GM21825 (cell line): ENCODE data around the gene PLPPR3.

ENCODE experiments used
- ATAC-seq: cut with Tn5 transposase; IDR thresholded peaks from one replicate; pipeline ENCODE4 v1.9.1; 2021; ENCODE audit warnings: mild to moderate bottlenecking, moderate library complexity; ENCODE audit not compliant: unreplicated experiment

Gene PLPPR3

GRCh38 chr19:821825-822503 lies at the start of gene PLPPR3:
Gene PLPPR3 (minus strand): TSS chr19:821955. CDS start chr19:821559, 396 bp downstream.
- ATAC-seq: no peak

- no peak for ATAC-seq
Measured at GRCh38 chr19:870963-871401, 49.2 kb upstream of the PLPPR3 start.

DNA sequence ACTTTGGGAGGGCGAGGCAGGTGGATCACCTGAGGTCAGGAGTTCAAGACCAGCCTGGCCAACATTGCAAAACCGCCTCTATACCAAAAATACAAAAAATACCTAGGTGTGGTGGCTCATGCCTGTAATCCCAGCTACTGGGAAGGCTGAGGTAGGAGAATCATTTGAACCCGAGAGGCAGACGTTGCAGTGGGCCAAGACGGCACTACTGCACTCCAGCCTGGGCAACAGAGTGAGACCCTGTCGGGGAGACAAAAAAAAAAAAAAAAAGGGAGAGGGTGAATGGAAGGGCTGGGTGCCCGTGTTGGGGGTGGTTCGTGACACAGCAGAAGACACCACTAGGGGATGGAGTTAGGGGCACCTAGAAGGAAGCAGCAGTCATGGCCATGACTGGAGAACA lies 48.6 kb upstream of the PLPPR3 start:
- ATAC-seq: no peak

DNA sequence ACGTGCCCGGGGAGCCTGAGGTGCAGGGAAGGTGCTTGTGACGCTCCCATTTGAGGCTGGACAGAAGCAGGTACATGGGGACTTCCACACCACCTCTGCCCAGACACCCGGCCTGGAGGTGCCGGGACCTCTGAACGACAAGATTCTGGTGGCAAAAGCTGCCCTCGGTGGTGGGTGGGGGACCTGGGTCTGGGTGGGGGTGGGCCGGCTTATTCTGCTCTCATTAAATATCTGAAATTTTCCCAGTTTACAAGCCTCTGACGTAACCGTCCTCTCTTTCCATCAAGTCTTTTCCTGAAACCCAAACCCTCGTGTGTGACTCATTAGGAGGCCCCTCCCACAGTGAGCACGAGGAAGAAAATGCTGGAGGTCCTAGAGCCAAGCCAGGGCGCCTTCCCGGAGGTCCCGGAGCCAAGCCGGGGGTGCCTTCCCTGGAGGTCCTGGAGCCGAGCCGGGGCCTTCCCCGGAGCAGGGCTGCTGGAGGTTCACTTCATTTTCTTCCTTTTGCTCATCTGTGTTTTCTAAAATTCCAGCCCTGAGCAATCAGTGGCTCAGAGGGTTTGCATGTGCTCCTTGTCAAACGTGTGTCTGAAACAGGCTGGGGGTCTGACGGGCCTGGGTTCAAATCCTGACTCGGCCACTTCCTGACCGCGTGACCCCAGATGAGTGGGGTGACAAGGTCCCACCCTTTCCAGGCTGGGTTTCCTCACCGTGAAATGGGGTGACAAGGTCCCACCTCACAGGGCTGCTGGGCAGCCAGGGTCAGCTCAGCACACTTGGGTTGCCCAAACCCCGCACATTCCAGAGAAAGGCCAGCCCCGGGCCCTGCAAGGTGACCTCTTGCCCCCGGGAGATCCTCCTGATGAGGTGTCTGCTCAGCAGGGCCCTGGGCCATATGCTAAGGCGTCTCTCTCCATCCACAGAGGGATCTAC lies 47.8 kb upstream of the PLPPR3 start:
- ATAC-seq: no peak

GRCh38 chr19:868458-869244 lies 46.9 kb upstream of the PLPPR3 start:
- ATAC-seq: no peak

- ATAC-seq: no peak
Measured at GRCh38 chr19:867855-868457, 46.2 kb upstream of the PLPPR3 start.

DNA sequence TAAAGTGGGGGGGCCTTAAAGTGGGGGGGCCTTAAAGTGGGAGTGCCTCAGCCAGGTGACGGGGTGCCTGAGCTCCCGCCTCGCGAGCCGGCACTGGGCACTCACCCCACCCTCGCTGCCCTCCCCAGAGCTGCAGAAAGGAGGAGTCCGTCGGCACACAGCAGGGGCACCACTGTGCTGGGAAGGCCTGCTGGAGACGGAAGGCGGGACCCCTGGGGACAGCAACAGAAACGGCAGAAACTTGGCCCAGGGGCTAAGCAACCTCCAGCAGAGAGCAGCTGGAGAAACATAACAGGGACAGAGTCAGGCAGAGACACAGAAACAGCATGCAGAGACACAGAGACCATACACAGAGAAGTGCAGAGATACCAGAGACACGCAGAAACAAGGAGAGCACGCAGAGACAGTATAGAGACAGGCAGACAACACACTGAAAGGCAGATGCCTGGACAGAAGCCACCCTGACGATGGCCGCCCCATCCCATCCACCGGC lies 45.6 kb upstream of the PLPPR3 start:
- ATAC-seq: no peak

DNA sequence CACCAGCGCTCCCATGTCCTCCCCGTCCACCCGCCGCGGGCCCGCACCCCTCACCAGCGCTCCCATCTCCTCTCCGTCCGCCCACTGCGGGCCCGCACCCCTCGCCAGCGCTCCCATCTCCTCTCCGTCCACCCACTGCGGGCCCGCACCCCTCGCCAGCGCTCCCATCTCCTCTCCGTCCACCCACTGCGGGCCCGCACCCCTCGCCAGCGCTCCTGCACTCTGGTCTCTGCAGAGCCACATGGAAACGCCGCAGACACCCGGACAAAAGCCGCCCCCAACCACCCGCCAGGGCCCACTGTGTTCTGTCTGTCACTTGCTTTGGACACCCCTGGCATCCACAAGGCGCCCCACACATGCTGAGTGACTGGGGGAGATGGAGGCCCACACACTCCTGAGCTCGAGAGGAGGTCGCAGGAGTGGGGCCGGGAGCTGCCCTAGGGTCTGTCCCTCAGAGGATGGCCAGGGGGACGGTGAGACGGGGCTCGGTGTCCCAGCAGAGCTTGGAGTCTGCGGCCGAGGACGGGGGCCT lies 45.1 kb upstream of the PLPPR3 start:
- ATAC-seq: no peak

- ATAC-seq: no peak
Measured at GRCh38 chr19:863315-863620, 41.5 kb upstream of the PLPPR3 start.

DNA sequence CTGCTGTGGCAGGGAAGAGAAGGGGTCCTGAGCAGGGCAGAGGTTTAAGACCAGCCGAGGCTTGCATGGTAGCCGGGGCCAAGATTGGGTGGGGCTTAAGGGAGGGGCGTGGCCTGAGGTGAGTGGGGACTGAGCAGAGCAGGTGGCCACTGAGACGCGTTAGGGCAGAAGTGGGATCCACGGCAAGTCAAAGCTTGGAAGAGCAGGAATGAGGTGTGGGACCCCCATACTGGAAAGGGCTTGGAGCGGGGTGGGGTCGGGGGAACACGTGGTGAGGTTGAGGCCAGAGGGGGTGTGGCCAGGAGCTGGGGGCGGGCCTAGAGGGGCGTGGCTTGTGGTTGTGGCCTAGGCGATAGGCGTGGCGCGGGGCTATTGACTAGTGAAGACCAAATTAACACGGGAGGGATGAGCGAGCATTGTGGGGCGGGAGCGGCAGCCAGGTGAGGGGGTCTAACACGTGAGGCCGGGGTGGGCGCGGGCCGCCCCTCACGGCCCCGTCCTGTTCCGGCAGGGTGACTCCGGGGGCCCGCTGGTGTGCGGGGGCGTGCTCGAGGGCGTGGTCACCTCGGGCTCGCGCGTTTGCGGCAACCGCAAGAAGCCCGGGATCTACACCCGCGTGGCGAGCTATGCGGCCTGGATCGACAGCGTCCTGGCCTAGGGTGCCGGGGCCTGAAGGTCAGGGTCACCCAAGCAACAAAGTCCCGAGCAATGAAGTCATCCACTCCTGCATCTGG lies 41.0 kb upstream of the PLPPR3 start:
- ATAC-seq: no peak

DNA sequence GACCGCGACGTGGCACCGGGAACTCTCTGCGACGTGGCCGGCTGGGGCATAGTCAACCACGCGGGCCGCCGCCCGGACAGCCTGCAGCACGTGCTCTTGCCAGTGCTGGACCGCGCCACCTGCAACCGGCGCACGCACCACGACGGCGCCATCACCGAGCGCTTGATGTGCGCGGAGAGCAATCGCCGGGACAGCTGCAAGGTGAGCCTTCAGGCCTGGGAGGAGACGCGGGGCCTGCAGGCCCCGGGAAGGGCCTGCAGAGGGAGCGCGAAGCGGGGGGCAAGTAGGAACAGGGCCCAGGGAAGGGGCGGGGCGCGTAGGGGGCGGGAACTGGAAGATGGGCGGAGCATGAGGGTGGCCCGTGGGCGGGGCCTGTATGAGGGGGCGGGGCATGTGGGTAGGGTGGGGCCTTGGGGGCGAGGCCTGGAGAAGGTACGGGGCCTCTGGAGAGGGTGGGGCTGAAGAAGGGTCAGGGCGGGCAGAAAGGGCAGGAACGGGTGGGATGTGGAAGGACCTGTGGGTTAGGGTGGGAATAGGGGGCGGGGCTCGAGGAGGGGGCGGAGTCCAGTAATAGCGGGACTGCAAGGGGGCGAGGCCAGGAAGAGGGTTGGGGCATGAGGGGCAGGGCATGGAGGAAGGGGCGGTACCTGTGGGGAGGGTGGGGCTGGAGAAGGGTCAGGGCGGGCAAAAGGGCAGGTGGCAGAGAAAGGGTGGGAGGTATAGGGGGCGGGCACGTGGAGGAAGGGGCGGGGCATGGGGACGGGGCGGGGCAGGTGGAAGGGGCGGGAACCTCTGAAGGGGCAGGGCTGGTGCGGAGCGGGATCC lies 40.2 kb upstream of the PLPPR3 start:
- ATAC-seq: no peak

- no peak for ATAC-seq
Measured at GRCh38 chr19:861141-861755, 39.5 kb upstream of the PLPPR3 start.

DNA sequence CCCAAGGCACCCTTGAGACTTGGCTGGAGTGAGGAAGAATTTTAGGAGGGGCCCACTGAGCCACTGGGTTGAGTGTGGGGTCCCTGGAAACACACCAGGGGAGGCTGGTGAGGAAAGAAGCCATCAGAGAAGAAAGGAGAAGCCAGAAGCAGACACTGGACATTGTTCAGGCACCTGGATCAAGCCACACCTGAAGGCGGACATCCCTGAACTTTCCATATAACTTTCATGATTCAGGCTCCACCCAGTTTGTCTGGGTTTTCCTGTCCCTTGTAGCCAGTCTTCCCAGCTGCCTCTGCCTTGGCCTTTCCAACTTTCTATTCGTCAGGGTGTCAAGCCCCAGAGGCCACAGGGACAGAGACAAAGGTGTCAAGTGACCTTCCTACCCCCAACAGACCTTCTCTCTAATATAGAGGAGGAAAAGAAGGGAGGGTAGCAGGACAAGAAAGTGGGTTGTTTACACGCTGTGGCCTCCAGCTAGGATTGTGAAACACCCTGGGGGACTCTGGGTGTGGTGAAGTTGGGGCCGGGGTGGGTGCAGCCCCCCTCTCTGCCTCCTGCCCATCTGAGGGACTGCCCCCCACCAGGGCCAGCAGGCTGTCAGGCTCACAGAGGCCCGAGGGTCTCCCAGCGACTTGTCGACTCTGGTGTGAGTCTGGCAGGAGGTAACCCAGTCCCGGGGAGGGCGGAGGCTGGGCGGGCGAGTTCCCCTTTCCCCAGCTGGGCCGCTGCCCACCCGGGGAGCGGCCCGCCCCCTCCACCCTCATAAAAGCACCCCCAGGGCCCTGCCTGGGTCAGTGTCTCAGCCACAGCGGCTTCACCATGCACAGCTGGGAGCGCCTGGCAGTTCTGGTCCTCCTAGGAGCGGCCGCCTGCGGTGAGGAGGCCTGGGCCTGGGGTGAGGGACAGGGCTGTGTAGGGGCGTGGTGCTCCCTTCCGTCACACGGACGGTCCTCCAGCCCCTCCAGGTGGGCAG lies 37.4 kb upstream of the PLPPR3 start, which contains the start of gene CFD:
TSS of gene CFD (plus strand) at position 797 of the 976 bp plus-strand sequence. CDS start at position 823, 26 bp downstream.
- ATAC-seq: no peak

DNA sequence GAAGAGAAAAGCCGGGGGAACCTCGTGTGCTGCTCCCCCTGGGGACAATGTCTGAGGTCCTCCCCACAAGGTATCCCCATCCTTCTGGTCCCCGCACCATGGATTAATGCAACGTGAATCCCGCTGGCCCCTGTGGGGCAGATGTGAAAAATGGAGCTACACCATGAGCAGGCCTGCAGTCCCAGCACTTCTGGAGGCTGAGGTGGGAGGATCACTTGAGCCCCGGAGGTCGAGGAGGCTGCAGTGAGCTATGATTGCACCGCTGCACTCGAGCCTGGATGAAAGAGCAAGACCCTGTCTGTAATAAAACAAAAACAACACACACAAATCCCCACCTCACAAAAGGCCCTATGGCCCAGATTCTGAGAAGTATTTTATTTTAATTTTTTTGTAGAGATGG lies 36.5 kb upstream of the PLPPR3 start:
- ATAC-seq: no peak

DNA sequence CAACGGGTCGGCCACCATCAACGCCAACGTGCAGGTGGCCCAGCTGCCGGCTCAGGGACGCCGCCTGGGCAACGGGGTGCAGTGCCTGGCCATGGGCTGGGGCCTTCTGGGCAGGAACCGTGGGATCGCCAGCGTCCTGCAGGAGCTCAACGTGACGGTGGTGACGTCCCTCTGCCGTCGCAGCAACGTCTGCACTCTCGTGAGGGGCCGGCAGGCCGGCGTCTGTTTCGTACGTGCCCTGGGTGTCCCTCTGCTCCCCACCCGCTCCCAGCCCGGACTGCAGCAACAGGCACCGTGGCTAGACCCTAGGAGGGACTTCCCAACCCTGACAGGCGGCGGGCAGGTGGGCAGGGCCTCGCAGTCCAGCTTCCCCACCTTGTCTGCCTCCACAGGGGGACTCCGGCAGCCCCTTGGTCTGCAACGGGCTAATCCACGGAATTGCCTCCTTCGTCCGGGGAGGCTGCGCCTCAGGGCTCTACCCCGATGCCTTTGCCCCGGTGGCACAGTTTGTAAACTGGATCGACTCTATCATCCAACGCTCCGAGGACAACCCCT lies 33.9 kb upstream of the PLPPR3 start:
- ATAC-seq: no peak

DNA sequence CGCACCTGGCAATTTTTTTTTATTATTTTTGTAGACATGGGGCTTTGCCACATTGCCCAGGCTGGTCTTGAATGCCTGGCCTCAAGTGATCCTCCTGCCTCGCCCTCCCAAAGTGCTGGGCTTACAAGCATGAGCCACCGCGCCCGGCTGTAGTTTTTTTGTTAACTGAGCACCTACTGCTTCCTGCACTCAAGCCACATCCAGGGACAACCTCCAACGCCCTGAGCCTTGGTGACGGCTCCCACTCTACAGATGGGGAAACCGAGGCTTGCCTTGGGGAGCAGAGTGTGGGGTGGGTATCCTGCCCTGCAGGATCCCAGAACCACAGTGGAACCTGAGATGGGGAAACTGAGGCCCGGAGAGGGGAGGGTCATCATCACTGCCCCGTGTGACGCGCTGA lies 33.4 kb upstream of the PLPPR3 start:
- no peak for ATAC-seq

DNA sequence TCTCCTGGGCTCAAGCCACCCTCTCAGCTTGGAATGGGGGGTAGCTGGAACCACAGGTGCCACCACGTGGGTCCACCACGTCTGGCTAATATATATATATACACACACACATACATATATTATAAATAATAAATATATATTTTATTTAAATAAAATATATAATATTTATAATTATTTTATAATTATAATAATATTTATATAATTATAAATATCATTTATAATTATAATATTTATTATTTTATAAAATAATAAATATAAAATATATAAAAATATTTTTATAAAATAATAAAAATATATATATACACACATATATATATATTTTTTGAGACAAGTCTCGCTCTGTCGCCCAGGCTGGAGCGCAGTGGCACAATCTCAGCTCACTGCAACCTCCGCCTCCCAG lies 32.8 kb upstream of the PLPPR3 start:
- ATAC-seq: no peak
